Measurements from ENCODE around the gene FYB1. TPM values are rescaled to one million over a fixed set of nuclear protein-coding genes. Genes with fewer than 3 reads are reported as not detected.

FYB1 gene
- total RNA-seq, 2 experiments from 2014 or later: 71.3 to 74.1 TPM

- H3K4me3 Mint-ChIP-seq: no peak overlapping the region
- H3K36me3 Mint-ChIP-seq: peaks cover 38% of the 10 kb centered on the region
- H3K27ac Mint-ChIP-seq: peak overlapping the region; percentile 61
- no peaks in the 10 kb centered on the region for H3K9me3 Mint-ChIP-seq
- peaks cover 67% of the 10 kb centered on the region for H3K4me1 Mint-ChIP-seq
- DNase-seq: no peak
- H3K27me3 Mint-ChIP-seq: no peaks in the 10 kb centered on the region
These were observed 69.4 kb downstream of the FYB1 start for GRCh38 chr5:39149966-39150365.

- Mint-ChIP-seq H3K27ac (peak overlapping the region; percentile 61), H3K9me3 (no peaks in the 10 kb centered on the region), H3K36me3 (peaks cover 42% of the 10 kb centered on the region), H3K4me1 (peaks cover 65% of the 10 kb centered on the region), H3K4me3 (no peak overlapping the region), H3K27me3 (no peaks in the 10 kb centered on the region)
- DNase-seq: no peak
These were observed 70.3 kb downstream of the FYB1 start for GRCh38 chr5:39148983-39149534.

GRCh38 chr5:39146831-39147540 lies 72.4 kb downstream of the FYB1 start:
- H3K27ac Mint-ChIP-seq: peak overlapping the region; percentile 67
- no peak for DNase-seq
- no peaks in the 10 kb centered on the region for H3K27me3 Mint-ChIP-seq
- H3K9me3 Mint-ChIP-seq: no peaks in the 10 kb centered on the region
- no peak overlapping the region for H3K4me3 Mint-ChIP-seq
- H3K4me1 Mint-ChIP-seq: peaks cover 46% of the 10 kb centered on the region
- H3K36me3 Mint-ChIP-seq: peaks cover 30% of the 10 kb centered on the region

- peaks cover 28% of the 10 kb centered on the region for H3K4me1 Mint-ChIP-seq
- H3K27me3 Mint-ChIP-seq: no peaks in the 10 kb centered on the region
- no peak overlapping the region for H3K27ac Mint-ChIP-seq
- H3K36me3 Mint-ChIP-seq: peaks cover 15% of the 10 kb centered on the region
- H3K9me3 Mint-ChIP-seq: no peaks in the 10 kb centered on the region
- no peak overlapping the region for H3K4me3 Mint-ChIP-seq
- DNase-seq: no peak
These were observed 76.1 kb downstream of the FYB1 start for GRCh38 chr5:39143151-39143860.

- no peak for DNase-seq
- Mint-ChIP-seq H3K4me3 (no peak overlapping the region), H3K27me3 (no peaks in the 10 kb centered on the region), H3K9me3 (no peaks in the 10 kb centered on the region), H3K4me1 (peaks cover 28% of the 10 kb centered on the region), H3K36me3 (peaks cover 24% of the 10 kb centered on the region), H3K27ac (no peak overlapping the region)
These were observed 78.7 kb downstream of the FYB1 start for GRCh38 chr5:39140558-39141168.

GRCh38 chr5:39138892-39139291 lies 80.5 kb downstream of the FYB1 start:
- Mint-ChIP-seq H3K4me1 (peaks cover 24% of the 10 kb centered on the region), H3K9me3 (no peaks in the 10 kb centered on the region), H3K4me3 (no peak overlapping the region), H3K27me3 (no peaks in the 10 kb centered on the region), H3K36me3 (peaks cover 27% of the 10 kb centered on the region), H3K27ac (no peak overlapping the region)
- no peak for DNase-seq

- DNase-seq: peak; percentile 28
- H3K27me3 Mint-ChIP-seq: no peaks in the 10 kb centered on the region
- no peak overlapping the region for H3K4me3 Mint-ChIP-seq
- no peaks in the 10 kb centered on the region for H3K9me3 Mint-ChIP-seq
- H3K27ac Mint-ChIP-seq: peak overlapping the region; percentile 78
- H3K4me1 Mint-ChIP-seq: peaks cover 28% of the 10 kb centered on the region
- H3K36me3 Mint-ChIP-seq: peaks cover 31% of the 10 kb centered on the region
These were observed 81.4 kb downstream of the FYB1 start for GRCh38 chr5:39137819-39138451.

GRCh38 chr5:39137391-39137790 lies 82.0 kb downstream of the FYB1 start:
- Mint-ChIP-seq H3K27ac (peak overlapping the region; percentile 78), H3K4me3 (no peak overlapping the region), H3K9me3 (no peaks in the 10 kb centered on the region), H3K27me3 (no peaks in the 10 kb centered on the region), H3K4me1 (peaks cover 30% of the 10 kb centered on the region), H3K36me3 (peaks cover 34% of the 10 kb centered on the region)
- DNase-seq: no peak

- DNase-seq: no peak
- Mint-ChIP-seq H3K27me3 (no peaks in the 10 kb centered on the region), H3K36me3 (peaks cover 54% of the 10 kb centered on the region), H3K4me1 (peaks cover 41% of the 10 kb centered on the region), H3K4me3 (no peak overlapping the region), H3K9me3 (no peaks in the 10 kb centered on the region), H3K27ac (no peak overlapping the region)
These were observed 86.6 kb downstream of the FYB1 start for GRCh38 chr5:39132792-39133191.

- Mint-ChIP-seq H3K4me1 (peaks cover 42% of the 10 kb centered on the region), H3K36me3 (peaks cover 51% of the 10 kb centered on the region), H3K27me3 (no peaks in the 10 kb centered on the region), H3K9me3 (no peaks in the 10 kb centered on the region), H3K4me3 (no peak overlapping the region), H3K27ac (peak overlapping the region; percentile 59)
- DNase-seq: no peak
These were observed 87.3 kb downstream of the FYB1 start for GRCh38 chr5:39132128-39132447.

GRCh38 chr5:39131210-39132127 lies 87.9 kb downstream of the FYB1 start:
- Mint-ChIP-seq H3K27ac (peak overlapping the region; percentile 59), H3K27me3 (no peaks in the 10 kb centered on the region), H3K4me3 (no peak overlapping the region), H3K9me3 (no peaks in the 10 kb centered on the region), H3K36me3 (peaks cover 48% of the 10 kb centered on the region), H3K4me1 (peaks cover 42% of the 10 kb centered on the region)
- DNase-seq: no peak

- H3K27me3 Mint-ChIP-seq: no peaks in the 10 kb centered on the region
- no peak overlapping the region for H3K4me3 Mint-ChIP-seq
- H3K4me1 Mint-ChIP-seq: peaks cover 44% of the 10 kb centered on the region
- H3K36me3 Mint-ChIP-seq: peaks cover 52% of the 10 kb centered on the region
- DNase-seq: no peak
- no peaks in the 10 kb centered on the region for H3K9me3 Mint-ChIP-seq
- no peak overlapping the region for H3K27ac Mint-ChIP-seq
These were observed 88.6 kb downstream of the FYB1 start for GRCh38 chr5:39130716-39131115.

- H3K4me3 Mint-ChIP-seq: no peak overlapping the region
- H3K27ac Mint-ChIP-seq: peak overlapping the region; percentile 14
- H3K9me3 Mint-ChIP-seq: no peaks in the 10 kb centered on the region
- H3K27me3 Mint-ChIP-seq: no peaks in the 10 kb centered on the region
- peaks cover 33% of the 10 kb centered on the region for H3K4me1 Mint-ChIP-seq
- H3K36me3 Mint-ChIP-seq: peaks cover 16% of the 10 kb centered on the region
- DNase-seq: no peak
These were observed 97.4 kb downstream of the FYB1 start for GRCh38 chr5:39121922-39122321.

- H3K4me3 Mint-ChIP-seq: no peak overlapping the region
- no peaks in the 10 kb centered on the region for H3K27me3 Mint-ChIP-seq
- H3K27ac Mint-ChIP-seq: no peak overlapping the region
- H3K36me3 Mint-ChIP-seq: peaks cover 21% of the 10 kb centered on the region
- no peaks in the 10 kb centered on the region for H3K9me3 Mint-ChIP-seq
- DNase-seq: no peak
- H3K4me1 Mint-ChIP-seq: peaks cover 39% of the 10 kb centered on the region
These were observed 98.0 kb downstream of the FYB1 start for GRCh38 chr5:39121315-39121714.

Measured in activated naive CD8-positive, alpha-beta T cell treated with anti-CD3 and anti-CD28 coated beads for 36 hours (primary cell).